Esophagus squamous epithelium (tissue), 5 donors: ENCODE results near the gene TBL1X. TPM values are rescaled to one million over a fixed set of nuclear protein-coding genes. Genes with fewer than 3 reads are reported as not detected.
"Not testable (repeated sequence)": the region's sequence is repeated elsewhere in the genome, so short reads cannot be mapped to it uniquely, and the experiment has no call there.

Experiments
- DNase-seq: peaks from one replicate; lab custom pipeline; 2025; lab: John Stamatoyannopoulos, UW
- H3K27ac ChIP-seq, 4 donors: fragments of 200-600 bp; sonication (generic); one replicate each; pipeline ENCODE4 v1.5.1; 2016 to 2019; ENCODE audit warnings: mild to moderate bottlenecking in 1 of 4
- H3K27me3 ChIP-seq, 4 donors: fragments of 200-600 bp; sonication (generic); 1 replicate in 3 of 4; 2 replicates in 1 of 4; pipeline versions ENCODE4 v1.5.1 to v1.6.0; 2017 to 2021; ENCODE audit warnings: antibody characterized with exemption in 1 of 4
- H3K36me3 ChIP-seq, 3 donors: fragments of 200-600 bp; sonication (generic); one replicate each; pipeline ENCODE4 v1.5.1; 2016 to 2019
- H3K4me1 ChIP-seq, 3 donors: fragments of 200-600 bp; sonication (generic); one replicate each; pipeline ENCODE4 v1.5.1; 2017 to 2019
- H3K4me3 ChIP-seq, 4 donors: fragments of 200-600 bp; sonication (generic); 1 replicate in 3 of 4; 2 replicates in 1 of 4; pipeline ENCODE4 v1.5.1; 2016 to 2019; ENCODE audit warnings: mild to moderate bottlenecking in 2 of 4, moderate library complexity in 1 of 4
- H3K9me3 ChIP-seq, 3 donors: fragments of 200-600 bp; sonication (generic); one replicate each; pipeline ENCODE4 v1.5.1; 2016 to 2019
- CTCF ChIP-seq, 6 experiments: fragments of 450-650 bp in 4 of 6; fragments of 200-600 bp in 2 of 6; sonication (generic) in 2 of 6; IDR thresholded peaks; one replicate each; pipeline ENCODE4 v1.5.1; 2016 to 2019; ENCODE audit warnings: antibody characterized with exemption in 6 of 6, mild to moderate bottlenecking in 4 of 6, moderate library complexity in 4 of 6
- POLR2A ChIP-seq, 4 donors: fragments of 450-650 bp; IDR thresholded peaks; one replicate each; pipeline ENCODE4 v1.6.1; 2017; ENCODE audit warnings: antibody characterized with exemption in 4 of 4, mild to moderate bottlenecking in 4 of 4, moderate library complexity in 3 of 4
- whole genome bisulfite sequencing, 2 donors: methylation state at CpG; one replicate each; pipeline ENCODE4 v1.1.5; 2018; 5-methylcytosine and 5-hydroxymethylcytosine counted together
- intact Hi-C: fragments of 100-400 bp; cut with DNase I; formaldehyde crosslinking; loops from one replicate; pipeline ENCODE4 v1.15.0; 2022
- total RNA-seq, 4 donors: library from RNA; depleted of rRNA; stranded (reverse); fragments of >200 nt; gene quantifications; one replicate each; pipeline ENCODE4 v1.1.0, GENCODE V29; 2016
- donor health status: DM: yes; HTN: yes; CAD: no.

TBL1X gene
- total RNA-seq, 4 donors from 2014 or later: 17.5 to 24.2 (median 21.8) TPM

- intact Hi-C loops: no loop called here
- peaks cover 0 to 44% (median 0%) of the 10 kb centered on the region in 3 donors for H3K4me1 ChIP-seq
- DNase-seq: no peak
- H3K27ac ChIP-seq: no peak overlapping the region
- 54 to 89% methylated on average over 4 of the region's 4 CpGs for WGBS, 2 donors
- H3K9me3 ChIP-seq: no peaks in the 10 kb centered on the region
- no peaks in the 10 kb centered on the region for H3K36me3 ChIP-seq
- H3K27me3 ChIP-seq: no peaks in the 10 kb centered on the region
- no peak overlapping the region for H3K4me3 ChIP-seq
- no peak for TF ChIP-seq CTCF (IDR thresholded peaks at IDR 0.05)
- TF ChIP-seq POLR2A (IDR thresholded peaks at IDR 0.05): no peak
Measured at GRCh38 chrX:9442056-9442455, 22.8 kb upstream of the TBL1X start.

- no peaks in the 10 kb centered on the region for H3K9me3 ChIP-seq
- intact Hi-C loops: no loop called here
- WGBS, 2 donors: 83 to 97% methylated on average over 3 to 12 of the region's 20 CpGs
- H3K27me3 ChIP-seq: no peaks in the 10 kb centered on the region
- H3K4me3 ChIP-seq: no peak overlapping the region
- no peak overlapping the region for H3K27ac ChIP-seq
- no peak for DNase-seq
- TF ChIP-seq CTCF (IDR thresholded peaks at IDR 0.05): no peak
- no peak for TF ChIP-seq POLR2A (IDR thresholded peaks at IDR 0.05)
- peaks cover 0 to 33% (median 0%) of the 10 kb centered on the region in 3 donors for H3K4me1 ChIP-seq
- no peaks in the 10 kb centered on the region for H3K36me3 ChIP-seq
Measured at GRCh38 chrX:9443327-9443726, 21.5 kb upstream of the TBL1X start.

- Histone ChIP-seq H3K4me1 (peaks cover 0 to 17% (median 0%) of the 10 kb centered on the region in 3 donors), H3K4me3 (no peak overlapping the region), H3K9me3 (no peaks in the 10 kb centered on the region), H3K27ac (no peak overlapping the region), H3K36me3 (no peaks in the 10 kb centered on the region), H3K27me3 (no peaks in the 10 kb centered on the region)
- DNase-seq: no peak
- intact Hi-C loops: no loop called here
- 67% methylated on average over 1 of the region's 1 CpG; no CpG with 5 or more reads in 1 of the 2 donors for WGBS, 2 donors
- TF ChIP-seq POLR2A (IDR thresholded peaks at IDR 0.05) (no peak), CTCF (IDR thresholded peaks at IDR 0.05) (no peak)
Measured at GRCh38 chrX:9447906-9448305, 17.0 kb upstream of the TBL1X start.

- Histone ChIP-seq H3K36me3 (no peaks in the 10 kb centered on the region), H3K4me1 (peaks cover 0 to 3% (median 0%) of the 10 kb centered on the region in 3 donors), H3K9me3 (no peaks in the 10 kb centered on the region), H3K27me3 (no peaks in the 10 kb centered on the region), H3K27ac (peak overlapping the region in 2 of 4 donors; percentile 11 to 44), H3K4me3 (no peak overlapping the region)
- no peak for DNase-seq
- WGBS, 2 donors: 49 to 67% methylated on average over 4 to 7 of the region's 8 CpGs
- intact Hi-C loops: no loop called here
- TF ChIP-seq POLR2A (IDR thresholded peaks at IDR 0.05): no peak
- TF ChIP-seq CTCF (IDR thresholded peaks at IDR 0.05): no peak
Measured at GRCh38 chrX:9456250-9457074, 8.4 kb upstream of the TBL1X start.

- peaks cover 6 to 11% (median 7%) of the 10 kb centered on the region in 3 donors for H3K4me1 ChIP-seq
- H3K4me3 ChIP-seq, H3K36me3 ChIP-seq, intact Hi-C loops, DNase-seq, H3K9me3 ChIP-seq, H3K27ac ChIP-seq, H3K27me3 ChIP-seq: not testable (repeated sequence)
- WGBS, 2 donors: 88 to 90% methylated on average over 5 to 12 of the region's 12 CpGs
Measured at GRCh38 chrX:9458034-9458433, 6.8 kb upstream of the TBL1X start.
